Measurements from ENCODE around the gene SPINT1.
A peak's percentile ranks its signal among the peaks of the same experiment; 100 is the strongest.

The SPINT1 gene

DNA sequence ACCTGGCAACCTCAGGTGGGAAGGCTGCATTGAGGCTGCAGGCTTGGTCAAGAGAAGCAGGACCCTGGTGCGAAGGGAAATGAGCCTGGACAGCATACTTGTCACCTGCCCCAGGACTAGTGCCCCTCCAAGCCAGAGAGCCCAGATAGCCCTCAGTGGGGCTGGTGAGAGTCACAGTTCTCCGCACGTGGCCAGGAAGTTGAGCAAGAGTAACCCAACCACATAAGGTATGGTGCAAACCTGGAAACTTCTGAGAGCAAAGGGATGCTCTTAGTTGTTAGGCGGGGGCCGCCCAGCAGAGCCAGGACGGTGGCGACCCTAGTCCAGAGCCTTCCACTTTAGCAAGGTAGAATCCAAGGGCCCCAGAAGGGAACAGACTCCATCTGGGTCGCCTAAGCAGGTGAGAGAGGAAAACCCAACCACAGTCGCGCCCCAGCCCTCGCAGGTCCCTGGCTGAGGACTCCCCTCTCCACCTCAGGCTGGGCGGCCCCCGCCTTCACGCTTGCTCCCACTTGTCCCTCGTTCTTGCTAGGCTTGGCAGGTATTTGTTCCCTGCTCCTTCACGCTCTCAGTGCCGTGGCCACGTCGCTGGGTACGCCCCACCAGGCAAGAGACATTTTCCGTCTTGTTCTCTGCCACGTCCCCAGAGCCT lies 49.3 kb downstream of the SPINT1 start:
- DNase-seq (ENCODE audit: low spot score) = no peak

DNA sequence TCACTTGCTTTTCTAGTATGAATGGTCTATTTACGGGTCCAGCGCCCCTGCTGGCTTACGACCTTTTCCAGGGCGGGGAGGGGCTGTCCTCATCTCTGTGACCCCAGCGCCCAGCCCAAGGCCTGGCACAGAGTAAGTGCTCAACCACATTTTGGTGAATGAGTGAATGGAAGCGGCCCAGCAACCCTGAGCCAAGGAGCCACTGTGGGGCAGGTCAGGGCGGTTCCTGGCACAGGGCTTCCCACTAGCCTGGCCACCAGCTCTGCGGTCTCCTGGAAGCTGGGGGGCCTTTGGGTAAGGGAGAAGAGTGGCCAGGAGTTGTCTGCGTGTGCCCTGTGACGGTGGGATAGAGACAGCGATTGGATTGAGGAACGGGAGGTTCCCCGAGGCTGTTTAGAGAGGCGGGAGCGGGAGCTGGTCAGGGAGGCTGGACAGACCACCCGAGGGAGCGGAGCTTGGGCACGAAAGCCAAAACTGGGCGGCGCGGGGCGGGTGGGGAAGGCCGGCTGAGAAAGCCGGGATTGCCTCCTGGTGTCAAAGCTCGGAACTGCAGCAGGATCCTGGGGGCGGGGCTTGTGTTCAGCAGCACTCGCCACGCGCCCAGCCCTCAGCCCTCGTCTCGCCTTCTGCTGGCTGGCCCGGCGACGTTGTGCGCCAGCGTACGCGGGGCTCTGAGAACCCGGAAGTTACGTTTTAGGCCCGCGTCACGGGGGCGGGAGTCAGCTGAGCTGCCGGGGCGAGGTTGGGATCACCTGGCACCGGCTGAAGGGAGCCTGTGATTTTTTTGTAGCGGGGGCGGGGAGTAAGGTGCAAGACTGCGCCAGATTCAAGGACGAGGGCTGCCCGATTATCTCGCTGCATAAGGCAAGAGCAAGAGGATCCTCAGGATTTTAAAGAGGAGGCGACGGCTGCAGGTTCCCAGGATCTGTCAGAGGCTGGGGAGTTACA lies 50.2 kb downstream of the SPINT1 start, which contains the start of gene VPS18:
Gene VPS18, plus strand, starts transcription at position 718 of the 948 bp plus-strand sequence. CDS start 319 bp downstream, outside the sequence.
- DNase-seq (ENCODE audit: low spot score) = peak; percentile 97

DNA sequence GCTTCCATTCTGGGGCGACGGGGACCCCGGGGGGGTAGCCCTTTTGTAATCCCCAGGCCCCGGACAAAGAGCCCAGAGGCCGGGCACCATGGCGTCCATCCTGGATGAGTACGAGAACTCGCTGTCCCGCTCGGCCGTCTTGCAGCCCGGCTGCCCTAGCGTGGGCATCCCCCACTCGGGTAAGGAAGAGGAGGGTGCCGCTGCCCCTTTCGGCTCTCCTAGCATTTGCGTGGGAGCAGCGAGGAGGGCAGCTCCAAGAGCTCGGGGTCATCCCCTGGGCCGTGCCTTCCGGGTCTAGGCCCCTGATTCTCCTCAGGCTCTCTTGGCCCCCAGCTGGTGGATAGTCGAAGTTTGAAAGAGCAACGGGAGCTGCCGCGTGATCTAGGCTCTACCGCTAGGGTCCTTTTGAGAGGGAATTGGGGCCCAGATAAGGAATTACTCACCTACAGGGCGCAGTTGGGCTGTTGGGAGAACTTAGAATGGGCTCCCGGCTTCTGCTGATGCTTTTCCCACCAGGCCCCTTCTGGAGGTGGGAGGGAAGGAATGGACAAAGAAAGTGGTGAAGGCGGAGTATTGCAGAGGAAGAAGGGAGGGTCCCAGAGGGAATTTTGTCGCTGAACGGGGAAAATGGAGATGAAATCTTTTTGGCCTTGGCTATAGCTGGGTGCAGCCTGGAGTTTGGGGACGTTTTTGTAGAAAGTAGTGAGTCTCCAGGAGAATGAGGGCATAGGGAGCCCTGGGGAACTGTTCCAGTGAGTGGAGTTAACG lies 51.0 kb downstream of the SPINT1 start:
- peak; percentile 90 for DNase-seq (ENCODE audit: low spot score)

DNA sequence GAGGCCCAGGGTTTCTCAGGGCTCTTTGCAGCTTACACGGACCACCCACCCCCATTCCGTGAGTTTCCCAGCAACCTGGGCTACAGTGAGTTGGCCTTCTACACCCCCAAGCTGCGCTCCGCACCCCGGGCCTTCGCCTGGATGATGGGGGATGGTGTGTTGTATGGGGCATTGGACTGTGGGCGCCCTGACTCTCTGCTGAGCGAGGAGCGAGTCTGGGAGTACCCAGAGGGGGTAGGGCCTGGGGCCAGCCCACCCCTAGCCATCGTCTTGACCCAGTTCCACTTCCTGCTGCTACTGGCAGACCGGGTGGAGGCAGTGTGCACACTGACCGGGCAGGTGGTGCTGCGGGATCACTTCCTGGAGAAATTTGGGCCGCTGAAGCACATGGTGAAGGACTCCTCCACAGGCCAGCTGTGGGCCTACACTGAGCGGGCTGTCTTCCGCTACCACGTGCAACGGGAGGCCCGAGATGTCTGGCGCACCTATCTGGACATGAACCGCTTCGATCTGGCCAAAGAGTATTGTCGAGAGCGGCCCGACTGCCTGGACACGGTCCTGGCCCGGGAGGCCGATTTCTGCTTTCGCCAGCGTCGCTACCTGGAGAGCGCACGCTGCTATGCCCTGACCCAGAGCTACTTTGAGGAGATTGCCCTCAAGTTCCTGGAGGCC lies 55.8 kb downstream of the SPINT1 start:
- DNase-seq (ENCODE audit: low spot score) = no peak

DNA sequence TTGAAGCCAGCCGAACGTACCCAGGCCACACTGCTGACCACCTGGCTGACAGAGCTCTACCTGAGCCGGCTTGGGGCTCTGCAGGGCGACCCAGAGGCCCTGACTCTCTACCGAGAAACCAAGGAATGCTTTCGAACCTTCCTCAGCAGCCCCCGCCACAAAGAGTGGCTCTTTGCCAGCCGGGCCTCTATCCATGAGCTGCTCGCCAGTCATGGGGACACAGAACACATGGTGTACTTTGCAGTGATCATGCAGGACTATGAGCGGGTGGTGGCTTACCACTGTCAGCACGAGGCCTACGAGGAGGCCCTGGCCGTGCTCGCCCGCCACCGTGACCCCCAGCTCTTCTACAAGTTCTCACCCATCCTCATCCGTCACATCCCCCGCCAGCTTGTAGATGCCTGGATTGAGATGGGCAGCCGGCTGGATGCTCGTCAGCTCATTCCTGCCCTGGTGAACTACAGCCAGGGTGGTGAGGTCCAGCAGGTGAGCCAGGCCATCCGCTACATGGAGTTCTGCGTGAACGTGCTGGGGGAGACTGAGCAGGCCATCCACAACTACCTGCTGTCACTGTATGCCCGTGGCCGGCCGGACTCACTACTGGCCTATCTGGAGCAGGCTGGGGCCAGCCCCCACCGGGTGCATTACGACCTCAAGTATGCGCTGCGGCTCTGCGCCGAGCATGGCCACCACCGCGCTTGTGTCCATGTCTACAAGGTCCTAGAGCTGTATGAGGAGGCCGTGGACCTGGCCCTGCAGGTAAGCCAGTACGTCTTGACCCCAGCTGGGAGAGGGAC lies 56.6 kb downstream of the SPINT1 start:
- no peak for DNase-seq (ENCODE audit: low spot score)

DNA sequence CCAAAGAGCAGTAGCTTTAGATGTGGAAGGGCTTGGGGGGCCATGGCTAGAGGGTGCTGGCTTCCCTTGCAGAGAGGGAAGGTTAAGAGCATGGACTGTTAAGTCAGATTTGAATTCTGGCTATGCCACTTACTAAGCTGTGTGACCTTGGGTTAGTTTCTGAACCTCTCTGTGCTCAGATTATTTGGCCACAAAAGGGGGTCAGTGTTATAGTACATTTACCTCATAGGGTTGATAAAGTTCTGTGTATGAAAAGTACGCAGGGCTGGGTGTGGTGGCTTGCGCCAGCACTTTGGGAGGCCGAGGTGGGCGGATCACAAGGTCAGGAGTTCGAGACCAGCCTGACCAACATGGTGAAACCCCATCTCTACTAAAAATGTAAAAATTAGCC lies 57.2 kb downstream of the SPINT1 start:
- no peak for DNase-seq (ENCODE audit: low spot score)

DNA sequence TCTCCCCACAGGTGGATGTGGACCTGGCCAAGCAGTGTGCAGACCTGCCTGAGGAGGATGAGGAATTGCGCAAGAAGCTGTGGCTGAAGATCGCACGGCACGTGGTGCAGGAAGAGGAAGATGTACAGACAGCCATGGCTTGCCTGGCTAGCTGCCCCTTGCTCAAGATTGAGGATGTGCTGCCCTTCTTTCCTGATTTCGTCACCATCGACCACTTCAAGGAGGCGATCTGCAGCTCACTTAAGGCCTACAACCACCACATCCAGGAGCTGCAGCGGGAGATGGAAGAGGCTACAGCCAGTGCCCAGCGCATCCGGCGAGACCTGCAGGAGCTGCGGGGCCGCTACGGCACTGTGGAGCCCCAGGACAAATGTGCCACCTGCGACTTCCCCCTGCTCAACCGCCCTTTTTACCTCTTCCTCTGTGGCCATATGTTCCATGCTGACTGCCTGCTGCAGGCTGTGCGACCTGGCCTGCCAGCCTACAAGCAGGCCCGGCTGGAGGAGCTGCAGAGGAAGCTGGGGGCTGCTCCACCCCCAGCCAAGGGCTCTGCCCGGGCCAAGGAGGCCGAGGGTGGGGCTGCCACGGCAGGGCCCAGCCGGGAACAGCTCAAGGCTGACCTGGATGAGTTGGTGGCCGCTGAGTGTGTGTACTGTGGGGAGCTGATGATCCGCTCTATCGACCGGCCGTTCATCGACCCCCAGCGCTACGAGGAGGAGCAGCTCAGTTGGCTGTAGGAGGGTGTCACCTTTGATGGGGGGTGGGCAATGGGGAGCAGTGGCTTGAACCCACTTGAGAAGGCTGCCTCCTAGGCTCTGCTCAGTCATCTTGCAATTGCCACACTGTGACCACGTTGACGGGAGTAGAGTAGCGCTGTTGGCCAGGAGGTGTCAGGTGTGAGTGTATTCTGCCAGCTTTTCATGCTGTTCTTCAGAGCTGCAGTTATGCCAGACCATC lies 59.0 kb downstream of the SPINT1 start:
- peak; percentile 66 for DNase-seq (ENCODE audit: low spot score)

DNA sequence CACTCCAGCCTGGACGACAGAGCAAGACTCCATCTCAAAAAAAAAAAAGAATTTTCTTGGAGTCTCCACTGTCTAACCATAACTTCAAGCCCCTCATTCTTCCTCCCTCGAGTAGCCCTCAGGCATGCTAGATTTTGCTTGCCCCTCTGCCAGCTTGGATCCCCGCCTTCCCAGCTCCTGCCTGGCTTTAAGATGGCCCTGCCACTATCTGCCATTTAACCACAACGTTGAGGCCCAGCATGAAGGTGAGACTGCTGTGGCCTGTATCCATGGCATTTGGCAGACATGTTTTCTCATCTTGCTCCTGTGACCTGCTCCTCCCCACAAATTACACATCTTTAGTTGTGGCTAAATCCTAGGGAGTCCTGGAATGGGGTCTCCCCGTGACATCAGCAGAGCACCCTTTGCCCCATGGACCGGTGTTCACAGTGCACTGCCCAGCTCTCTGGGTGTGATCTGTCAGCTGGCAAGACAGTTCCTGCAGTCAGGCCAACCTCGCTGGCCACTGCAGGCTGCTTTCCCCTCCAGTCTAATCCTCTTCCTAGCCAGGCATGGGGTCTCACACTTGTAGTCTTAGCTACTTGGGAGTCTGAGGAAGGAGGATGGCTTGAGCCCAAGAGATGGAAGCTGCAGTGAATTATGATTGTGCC lies 60.8 kb downstream of the SPINT1 start:
- DNase-seq (ENCODE audit: low spot score) = no peak

DNA sequence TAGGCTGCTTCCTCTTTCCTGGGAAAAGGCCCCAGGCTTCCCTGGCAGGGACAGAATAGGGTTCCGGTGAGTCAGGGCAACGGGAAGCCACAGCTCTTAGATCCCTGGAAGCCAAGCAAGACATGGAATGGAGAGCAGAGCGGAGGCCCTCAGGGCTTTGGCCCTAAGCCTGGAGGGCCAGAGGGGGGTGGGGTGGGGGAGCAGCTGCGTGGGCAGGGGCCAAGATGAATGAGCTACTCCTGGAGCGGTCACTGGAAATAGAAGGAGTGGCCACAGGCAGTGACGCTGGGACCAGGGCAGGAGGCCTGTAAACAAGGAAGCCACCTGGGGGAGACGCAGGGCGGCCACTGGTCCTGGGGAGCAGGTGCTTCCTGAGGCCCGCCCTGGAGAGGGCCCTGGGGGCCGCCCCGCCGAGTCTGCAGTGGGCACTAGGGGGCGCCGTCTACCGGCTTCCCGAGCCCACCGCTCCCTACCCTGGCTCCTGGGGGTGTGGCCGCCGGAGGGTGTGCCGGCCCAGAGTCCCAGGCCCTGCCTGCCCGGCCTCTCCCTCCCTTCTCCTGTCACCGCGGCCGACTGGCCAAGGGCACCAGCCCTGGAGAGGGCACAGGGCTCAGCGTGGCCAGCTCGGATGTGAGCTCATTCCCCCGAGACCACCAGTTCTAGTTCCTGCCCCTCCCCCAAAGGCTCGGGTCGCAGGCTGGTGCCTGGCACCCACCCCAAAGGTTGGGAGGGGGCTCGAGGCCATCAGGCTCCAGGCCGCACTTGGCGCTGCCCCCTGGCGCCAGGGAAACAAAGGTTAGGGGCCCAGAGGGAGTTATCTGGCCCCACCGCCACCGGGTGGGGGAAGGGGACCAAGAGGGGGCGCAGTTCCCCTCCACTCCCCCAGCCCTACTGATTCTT lies 62.5 kb downstream of the SPINT1 start:
- DNase-seq (ENCODE audit: low spot score) = peak; percentile 95

DNA sequence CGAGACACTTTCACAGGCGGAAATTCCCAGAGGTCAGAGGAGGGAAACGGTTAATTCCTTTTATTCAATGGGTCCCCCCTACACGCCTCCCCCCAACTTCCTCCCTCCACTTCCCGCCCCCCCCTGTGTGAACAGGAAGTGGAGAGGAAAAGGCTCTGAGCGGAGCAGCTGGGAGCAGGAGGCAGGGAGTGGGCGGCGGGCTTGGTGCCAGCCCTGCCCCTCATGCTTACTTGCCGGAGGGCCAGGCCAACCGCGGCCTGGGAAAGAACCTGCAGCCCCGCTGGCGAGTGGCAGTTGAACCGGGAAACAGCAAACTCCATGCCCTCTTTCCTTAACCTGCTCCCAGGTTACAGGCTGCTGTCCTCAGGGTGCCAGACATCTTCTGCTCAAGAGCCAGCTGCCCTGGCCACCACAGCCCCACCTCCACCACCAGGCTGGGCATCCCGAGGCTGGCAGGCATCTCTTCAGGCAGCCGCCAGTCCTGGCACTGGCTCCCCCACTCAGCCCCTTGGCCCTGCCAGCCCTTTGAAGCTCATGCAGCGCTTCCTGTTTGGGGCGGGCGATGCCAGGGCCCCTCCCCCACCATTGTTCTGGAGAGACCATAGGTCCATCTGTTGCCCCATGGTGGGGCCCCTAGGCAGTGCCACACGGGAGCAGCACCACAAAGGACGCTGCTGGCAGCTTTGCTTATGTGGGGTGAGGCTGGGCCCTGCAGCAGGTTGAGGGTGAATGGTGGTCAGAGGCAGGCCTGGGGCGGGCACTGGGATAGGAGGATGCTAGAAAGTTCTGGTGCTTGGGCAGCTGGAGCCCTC lies 63.3 kb downstream of the SPINT1 start:
- peak; percentile 45 for DNase-seq (ENCODE audit: low spot score)

Measured in NAMALWA (cell line).